NCI-H69 (cell line): ENCODE data around the gene ZBTB16.

ENCODE experiments used
- DNase-seq: peaks from one replicate; lab custom pipeline; 2025; lab: John Stamatoyannopoulos, UW

Gene ZBTB16

DNA sequence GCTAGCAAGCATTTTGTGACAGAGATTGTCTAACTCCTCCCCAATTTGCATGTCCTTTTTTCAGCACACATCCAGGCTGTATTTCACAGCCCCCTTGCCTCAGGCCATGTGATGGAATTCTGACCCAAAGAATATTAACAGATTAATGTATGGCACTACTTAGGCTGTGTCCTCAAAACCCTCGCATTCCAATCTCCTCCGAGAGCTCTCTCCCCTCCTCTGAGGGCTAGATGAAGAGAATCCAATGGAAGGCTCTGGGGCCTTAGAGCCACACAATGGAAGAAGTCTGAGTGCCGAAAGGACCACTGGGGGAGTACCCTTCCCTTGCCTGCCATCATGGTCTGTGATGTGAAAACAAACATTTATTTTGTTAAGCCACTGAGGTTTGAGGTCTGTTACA, 223.0 kb downstream of the ZBTB16 start:
- no peak for DNase-seq

DNA sequence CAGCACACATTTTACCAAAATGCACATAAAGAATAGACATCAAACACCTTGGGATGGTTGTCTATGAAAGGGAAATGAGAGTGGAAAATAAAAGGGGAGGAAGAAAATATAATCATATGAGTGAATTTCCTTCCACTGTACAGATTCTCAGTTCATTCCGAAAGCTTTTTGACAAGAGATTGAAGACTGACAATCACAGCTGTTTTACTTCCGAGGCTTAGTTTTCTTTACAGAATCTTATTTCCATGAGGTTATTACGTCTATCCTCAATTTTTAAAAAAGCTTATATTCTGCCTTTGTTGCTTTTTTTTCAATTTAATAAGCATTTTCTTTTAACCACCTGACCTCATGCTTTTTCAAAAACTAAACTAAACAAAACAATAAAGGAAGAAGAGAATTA, 223.9 kb downstream of the ZBTB16 start:
- DNase-seq = no peak

DNA sequence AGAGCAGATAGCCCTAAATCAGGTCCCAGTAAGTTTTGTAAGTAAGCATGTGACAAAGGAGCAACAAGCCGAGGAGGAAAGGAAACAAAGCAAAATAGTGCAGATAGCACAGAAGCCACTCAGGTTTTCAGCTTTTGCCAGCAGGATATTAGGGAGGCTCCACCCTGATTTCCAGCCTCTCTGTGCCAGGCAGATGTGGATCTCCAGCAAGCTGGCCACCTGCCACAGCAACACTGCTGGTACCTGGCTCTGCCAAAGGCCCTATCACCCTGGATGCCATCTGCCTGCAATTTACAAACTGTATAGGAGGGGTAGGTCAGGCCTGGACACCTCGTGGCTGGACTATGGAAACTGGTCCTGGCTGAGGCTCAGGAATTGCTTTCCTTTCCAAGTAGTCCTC, 224.5 kb downstream of the ZBTB16 start:
- peak; percentile 96 for DNase-seq

DNA sequence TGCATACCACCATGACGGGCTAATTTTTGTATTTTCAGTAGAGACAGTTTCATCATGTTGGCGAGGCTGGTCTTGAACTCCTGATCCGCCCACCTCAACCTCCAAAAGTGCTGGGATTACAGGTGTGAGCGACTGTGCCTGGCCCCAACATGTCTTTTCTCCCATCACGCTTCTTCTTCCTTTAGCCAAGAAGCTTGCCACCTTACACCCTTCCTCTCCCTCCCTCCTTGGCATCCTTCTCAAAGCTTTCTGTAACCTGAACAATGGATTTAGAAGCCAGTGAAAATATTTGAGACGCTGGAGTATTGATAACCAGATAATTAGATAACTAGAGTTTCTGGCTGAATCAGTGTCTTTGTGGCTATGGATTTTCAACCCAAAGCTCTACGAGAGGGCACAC, 225.4 kb downstream of the ZBTB16 start:
- DNase-seq = no peak

DNA sequence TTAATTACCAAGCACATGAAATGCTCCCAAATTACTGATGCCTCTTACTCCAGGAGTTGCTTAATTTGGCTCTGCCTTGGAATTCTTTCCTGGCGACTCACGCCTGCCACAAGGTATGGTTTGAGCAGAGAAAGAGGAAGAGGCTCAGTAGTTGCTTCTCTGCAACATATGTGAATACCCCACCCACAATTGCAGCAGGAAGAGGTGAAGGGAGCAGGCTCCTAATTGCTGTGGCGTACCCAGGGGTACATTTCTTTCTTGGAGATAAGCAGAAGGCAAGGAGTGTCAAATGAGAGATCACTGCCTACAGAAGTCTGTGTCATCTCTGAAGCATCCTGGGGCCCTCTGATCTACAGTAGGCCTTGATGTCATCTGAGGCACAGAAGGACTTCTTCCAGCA, 226.1 kb downstream of the ZBTB16 start:
- peak; percentile 77 for DNase-seq

DNA sequence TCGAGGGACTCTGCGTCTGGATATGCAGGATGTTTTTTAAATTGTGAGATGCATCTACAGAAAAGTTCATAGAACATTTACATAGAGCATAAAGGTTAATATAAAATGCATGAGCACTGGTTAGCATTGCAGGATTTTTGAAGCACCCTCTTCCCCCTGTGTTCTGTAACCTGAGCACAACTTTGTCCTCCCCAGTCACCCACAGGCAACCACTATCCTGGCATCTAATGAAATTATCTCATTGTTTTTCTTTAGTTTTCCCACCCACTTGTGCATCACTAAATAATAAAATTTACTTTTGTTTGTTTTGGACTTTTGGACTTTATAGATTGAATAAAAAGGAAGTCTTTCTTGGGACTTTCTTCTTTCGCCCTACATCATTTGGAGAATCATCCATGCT, 226.7 kb downstream of the ZBTB16 start:
- DNase-seq = no peak

DNA sequence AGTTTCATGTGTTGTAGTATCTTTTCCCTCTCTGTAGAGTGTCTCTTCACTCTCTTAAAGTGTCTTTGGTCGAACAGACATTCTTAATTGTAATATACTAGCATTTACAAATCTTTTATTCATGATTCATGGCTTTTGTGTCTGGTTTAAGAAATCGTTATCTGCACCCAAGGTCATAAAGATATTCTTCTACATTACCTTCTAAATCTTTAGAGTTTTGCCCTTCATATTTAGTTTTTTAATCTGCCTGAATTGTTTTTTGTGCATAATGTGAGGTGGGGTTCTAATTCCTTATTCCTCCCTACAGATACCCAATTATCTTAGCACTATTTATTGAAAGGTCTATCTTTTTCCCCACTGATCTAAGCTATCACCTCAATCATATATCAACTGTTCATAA, 227.6 kb downstream of the ZBTB16 start:
- no peak for DNase-seq

DNA sequence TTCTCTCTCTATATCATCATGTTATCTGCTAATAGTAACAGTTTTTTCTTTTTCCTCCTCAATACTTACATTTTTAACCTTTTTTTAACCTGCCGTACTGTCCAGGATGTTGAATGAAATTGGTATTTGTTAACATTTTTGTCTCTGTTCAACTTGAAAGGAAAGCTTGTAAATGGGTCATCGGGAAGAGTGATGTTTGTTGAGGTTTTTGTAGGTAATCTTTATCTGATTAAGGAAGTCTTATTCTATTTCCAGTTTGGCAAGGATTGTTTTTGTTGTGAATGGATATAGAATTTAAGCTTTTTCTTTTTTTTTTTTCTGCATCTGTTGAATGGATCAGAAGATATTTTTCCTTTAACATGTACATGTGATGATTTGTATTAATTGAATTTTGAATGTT, 228.6 kb downstream of the ZBTB16 start:
- DNase-seq = no peak

DNA sequence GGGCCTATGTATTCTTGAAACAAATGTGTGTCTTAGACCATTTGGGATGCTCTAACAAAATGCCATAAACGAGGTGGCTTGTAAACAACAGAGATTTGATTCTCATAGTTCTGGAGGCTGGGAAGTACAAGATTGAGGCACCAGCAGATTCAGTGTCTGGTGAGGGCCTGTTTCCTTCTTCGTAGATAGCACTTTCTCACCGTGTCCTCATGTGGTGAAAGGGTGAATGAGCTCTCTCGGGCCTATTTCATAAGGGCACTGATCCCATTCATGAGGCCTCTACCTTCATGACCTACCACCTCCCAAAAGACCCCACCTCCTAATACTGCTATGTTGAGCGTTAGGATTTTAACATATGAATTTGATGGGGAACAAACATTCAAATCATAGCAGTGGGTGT, 230.3 kb downstream of the ZBTB16 start:
- DNase-seq = no peak

DNA sequence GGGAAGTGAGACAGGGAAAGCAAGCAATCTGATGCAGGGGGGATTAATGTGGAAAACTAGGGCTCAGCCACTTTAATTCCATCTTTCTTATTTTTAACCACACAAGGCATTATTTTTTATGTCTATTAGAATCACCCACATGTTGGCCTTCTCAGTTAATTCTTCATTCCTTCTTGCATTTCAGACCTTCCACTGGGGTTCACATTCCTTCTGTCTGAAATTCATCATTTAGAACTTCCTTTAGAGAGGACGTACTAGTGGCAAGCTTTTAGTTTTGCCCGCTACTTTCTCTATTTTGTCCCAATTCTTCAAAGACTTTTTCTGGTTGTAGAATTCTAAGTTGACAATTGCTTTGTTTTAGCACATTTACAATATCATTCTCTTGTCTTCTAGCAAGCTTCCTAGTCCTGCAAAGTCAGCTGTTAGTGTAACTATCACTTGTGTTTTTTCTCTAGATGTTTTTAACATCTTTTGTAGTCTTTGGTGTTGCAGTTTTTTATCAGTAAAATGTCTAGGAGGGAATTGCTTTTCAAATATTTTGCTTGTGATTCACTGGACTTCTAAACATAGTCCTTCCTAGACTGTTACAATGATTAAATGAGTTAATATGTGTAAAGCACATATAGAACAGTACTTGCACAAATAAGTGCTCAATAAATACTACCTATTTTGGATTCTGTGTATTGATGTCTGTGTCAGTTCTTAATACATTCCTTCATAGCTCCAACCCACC, 231.2 kb downstream of the ZBTB16 start:
- DNase-seq = no peak

DNA sequence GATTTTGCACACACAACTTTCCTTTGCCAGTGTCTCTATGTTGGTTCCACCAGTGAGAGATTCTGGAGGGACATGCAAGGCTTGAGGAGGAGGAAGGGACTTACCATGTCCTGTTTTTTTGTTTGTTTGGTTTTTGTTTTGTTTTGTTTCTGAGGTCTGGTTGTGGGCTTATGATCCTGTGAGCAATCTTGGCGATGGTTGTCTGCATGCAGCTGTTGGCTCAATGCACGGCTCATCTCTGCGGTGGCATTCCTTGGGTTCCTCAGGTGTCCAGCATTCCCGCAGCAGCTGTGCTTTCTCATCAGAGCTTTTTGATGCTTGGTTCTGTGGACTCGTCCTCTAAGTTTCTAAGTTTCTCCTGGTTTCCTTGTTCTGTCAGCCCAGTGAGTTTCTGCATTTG, 231.9 kb downstream of the ZBTB16 start:
- DNase-seq = no peak

DNA sequence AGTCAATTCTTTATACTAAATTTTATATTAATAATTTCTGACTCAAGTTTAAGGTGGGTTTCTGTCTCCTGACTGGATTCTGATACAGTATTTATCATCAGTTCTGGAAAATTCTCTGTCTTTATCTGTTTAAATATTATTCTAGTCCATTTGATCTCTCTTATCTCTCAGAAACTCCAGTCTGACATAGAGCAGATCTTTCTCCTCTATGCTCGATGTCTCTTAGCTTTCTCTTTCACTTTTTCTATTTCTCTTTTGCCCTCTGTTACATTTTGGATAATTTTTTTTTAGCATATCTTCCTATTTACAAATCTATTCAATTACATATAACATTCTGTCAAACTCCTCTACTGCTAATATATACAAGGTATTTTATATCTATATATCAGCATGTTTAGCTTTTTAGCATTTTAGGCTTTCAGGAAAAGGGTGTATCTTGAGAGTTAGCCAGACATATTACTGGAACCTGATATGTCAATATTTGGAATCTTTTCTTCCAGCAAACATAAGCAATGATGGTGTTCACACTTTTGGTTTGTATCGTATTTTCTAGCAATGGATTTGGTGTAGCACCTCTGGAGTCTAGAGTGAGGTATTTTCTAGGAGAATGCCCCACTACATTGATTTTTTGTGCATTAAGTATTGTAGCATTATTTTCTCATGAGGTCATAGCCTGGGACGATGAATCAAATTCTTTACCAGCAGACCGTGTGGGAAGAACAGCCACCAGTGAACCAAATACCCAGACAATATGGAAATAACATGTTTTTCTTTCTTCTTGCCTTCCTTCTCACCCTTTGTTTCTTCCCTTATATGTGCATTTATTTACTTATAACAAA, 232.6 kb downstream of the ZBTB16 start:
- DNase-seq = no peak

DNA sequence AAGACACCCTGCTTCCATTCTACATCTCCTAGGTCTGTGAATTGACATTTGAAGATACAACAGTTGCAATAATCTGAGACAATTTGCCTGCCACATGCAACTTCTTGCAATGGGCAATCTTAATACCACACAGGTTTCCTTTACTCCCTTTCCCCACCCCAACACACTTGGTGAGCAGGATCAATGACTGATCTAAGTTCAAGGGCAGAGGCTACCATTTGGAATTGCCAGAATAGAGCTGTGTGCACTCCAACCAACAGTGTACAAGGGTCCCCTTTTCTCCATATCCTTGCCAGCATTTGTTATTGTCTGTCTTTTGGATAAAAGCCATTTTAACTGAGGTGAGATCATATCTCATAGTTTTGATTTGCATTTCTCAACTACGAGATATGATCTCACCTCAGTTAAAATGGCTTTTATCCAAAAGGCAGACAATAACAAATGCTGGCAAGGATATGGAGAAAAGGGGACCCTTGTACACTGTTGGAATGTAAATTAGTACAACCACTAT, 233.7 kb downstream of the ZBTB16 start:
- no peak for DNase-seq

DNA sequence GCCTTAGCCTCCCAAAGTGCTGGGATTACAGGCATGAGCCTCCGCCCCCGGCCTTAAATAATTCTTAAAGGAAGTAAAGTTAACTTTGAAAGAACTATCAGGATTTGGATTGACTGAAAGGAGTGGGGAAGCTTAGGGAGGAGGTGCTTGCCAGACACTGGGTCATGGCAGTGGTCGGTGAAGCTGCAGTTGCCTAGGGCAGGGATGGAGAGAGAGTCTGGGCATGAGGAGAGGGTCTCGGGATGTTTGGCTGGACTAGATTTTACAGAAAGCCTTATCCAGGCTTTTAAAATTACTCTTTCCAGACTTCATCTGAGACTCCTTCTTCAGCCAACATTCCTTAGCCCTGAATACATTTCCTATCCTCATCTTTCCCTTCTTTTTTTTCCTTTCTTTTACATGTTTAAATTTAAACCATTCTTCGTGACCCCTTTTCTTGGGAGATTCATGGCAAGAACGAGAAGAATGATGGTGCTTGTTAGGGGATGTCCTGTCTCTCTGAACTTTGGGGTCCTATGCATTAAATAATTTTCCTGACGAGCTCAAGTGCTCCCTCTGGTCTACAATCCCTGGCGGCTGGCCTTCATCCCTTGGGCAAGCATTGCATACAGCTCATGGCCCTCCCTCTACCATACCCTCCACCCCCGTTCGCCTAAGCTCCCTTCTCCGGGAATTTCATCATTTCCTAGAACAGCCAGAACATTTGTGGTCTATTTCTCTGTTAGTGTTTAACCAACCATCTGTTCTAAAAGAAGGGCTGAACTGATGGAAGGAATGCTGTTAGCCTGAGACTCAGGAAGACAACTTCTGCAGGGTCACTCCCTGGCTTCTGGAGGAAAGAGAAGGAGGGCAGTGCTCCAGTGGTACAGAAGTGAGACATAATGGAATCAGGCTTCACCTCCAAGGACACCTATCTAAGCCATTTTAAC, 236.4 kb downstream of the ZBTB16 start, which contains the start of gene NNMT:
Gene NNMT, plus strand, starts transcription at position 724 of the 929 bp plus-strand sequence. Its CDS starts 158 bp downstream, at position 882.
- DNase-seq = no peak

DNA sequence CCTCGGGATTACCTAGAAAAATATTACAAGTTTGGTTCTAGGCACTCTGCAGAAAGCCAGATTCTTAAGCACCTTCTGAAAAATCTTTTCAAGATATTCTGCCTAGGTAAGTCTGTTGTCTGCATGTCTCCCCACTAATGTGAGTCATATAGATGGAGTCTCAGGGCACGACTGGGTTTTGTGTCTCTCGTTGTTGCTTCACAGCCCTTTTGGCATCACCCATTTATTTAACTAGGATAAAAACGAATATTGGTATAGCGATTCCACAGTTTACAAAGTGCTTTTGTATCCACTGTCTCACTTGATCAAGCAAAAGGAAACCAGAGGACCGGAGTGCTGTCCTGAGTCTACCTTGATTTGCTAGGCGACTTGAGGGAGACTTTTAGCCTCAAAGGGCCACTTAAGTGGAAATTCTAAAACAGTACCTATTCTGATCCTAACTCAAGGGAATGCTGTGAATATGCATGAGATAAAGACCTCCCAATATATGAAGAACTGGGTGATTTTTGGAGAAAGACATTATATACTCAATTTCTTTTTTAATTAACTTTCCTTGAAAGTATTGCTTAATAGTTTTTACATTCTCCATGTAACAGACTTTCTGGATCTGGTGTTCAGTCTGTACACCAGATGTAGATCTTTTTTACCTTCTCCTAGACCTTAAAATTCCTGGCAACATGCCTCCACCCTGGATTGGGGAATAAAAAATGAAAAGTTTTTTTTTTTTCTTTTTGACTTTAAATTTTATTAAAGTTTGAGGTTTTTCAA, 237.3 kb downstream of the ZBTB16 start:
- no peak for DNase-seq

DNA sequence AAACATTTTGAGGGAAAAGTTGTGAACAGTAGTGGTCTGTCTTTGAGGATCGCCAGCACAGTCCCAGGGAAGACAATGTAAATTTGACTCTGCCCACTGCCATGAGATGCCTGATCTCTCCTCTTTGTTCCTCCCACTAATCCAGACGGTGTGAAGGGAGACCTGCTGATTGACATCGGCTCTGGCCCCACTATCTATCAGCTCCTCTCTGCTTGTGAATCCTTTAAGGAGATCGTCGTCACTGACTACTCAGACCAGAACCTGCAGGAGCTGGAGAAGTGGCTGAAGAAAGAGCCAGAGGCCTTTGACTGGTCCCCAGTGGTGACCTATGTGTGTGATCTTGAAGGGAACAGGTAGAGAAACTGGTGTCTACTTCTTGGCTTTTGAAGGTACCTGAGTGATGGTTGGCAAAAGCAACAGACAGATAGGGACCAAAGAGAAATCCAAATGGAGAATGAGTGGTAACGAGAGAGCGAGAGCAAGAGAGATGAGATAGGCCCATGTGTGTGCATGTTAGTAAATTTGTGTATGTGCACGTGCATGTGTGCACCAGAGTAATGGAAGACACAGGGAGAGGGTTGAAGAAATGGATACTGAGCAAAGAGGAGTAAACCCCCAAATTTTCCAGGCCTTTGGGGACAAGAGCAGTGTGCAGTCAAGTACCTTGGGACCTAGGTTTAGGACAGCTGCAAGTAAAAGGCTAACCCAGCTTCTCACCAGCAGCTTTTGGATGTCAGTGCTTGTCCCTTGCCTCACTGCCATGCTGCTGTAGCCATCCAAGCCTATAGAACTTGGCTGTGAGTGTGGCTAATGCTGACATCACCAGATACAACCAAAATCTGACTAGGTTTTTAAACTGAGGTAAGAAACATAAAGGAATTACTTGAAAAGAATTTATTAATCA, 238.5 kb downstream of the ZBTB16 start:
- DNase-seq = no peak

DNA sequence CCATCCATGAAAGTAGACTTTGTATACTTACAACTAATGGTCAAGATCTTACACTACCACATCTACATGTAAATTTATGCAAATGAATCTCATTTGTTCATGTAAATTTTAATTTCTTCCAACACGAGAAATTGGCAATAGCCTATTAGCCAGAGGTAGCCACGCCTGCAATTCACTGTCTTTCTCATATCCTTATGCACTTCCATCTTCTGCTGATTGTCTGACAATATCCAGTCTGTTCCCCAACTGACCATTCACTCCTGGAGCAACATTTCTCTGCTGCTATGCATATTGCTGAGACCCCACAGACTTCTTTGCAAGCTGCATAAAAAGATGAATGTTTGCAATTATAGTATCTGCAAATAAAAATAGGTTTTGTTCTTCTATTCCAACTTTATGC, 239.2 kb downstream of the ZBTB16 start:
- no peak for DNase-seq
